Measurements from ENCODE around the gene BAG3.

The BAG3 gene

DNA sequence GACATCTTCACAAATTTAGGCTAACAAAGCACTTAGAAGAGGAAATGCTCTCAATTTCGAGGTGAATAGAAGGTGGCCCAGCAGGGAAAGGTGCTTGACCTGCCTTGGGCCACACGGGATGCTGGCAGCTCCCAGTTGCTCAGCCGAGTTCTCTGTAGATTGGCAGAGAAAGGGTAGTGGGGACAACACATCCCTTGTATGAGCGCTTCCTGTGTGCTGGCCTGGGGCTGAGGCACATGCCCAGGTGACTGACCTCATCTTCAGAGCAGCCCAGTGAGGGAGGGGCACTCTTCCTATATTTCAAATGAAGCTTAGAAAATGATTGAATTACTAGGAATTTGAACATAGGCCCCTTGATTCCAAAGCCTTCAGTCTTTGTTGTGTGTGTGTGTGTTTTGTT lies 20.2 kb downstream of the BAG3 start:
- no peak for TF ChIP-seq SIN3A (IDR thresholded peaks at IDR 0.05; ENCODE audit: borderline replicate concordance, insufficient read depth, low read length)
- TF ChIP-seq TAF1 (IDR thresholded peaks at IDR 0.05; ENCODE audit: borderline replicate concordance, insufficient read depth, low read length), result no peak
- TF ChIP-seq FOXP2 (optimal IDR thresholded peaks at IDR 0.05; ENCODE audit: borderline replicate concordance, extremely low read depth, extremely low read length, insufficient read depth), result no peak
- TF ChIP-seq POLR2AphosphoS5 (IDR thresholded peaks at IDR 0.05; ENCODE audit: low read depth, low read length), result no peak
- no peak for TF ChIP-seq REST (IDR thresholded peaks at IDR 0.05; ENCODE audit: insufficient read depth in 1 of 2, low read depth in 2 of 2, low read length in 2 of 2)

GRCh38 chr10:119672291-119672690 lies 21.1 kb downstream of the BAG3 start:
- TF ChIP-seq FOXP2 (optimal IDR thresholded peaks at IDR 0.05; ENCODE audit: borderline replicate concordance, extremely low read depth, extremely low read length, insufficient read depth) (no peak), SIN3A (IDR thresholded peaks at IDR 0.05; ENCODE audit: borderline replicate concordance, insufficient read depth, low read length) (no peak), REST (IDR thresholded peaks at IDR 0.05; ENCODE audit: insufficient read depth in 1 of 2, low read depth in 2 of 2, low read length in 2 of 2) (no peak), TAF1 (IDR thresholded peaks at IDR 0.05; ENCODE audit: borderline replicate concordance, insufficient read depth, low read length) (no peak), POLR2AphosphoS5 (IDR thresholded peaks at IDR 0.05; ENCODE audit: low read depth, low read length) (no peak)

DNA sequence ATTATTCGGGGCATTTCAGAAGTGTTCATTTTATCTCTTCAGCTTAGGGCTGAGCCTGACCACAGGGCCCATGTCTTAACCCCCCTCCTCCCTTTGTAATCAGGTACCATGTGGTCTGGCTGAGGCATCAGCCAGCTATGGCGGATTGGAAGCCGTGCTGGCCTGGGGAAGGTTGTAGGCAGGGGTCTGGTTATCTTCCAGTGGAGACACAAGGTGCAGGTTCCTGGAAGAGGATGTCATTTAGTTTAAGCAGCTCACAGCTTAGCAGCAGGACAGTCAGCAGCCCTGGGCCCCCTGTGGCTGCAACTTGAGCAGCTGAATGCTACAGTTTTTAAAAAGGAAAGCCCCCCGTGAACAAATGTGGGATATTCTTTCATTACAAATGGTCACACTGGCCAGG lies 22.1 kb downstream of the BAG3 start:
- TF ChIP-seq SIN3A (IDR thresholded peaks at IDR 0.05; ENCODE audit: borderline replicate concordance, insufficient read depth, low read length), result no peak
- TF ChIP-seq REST (IDR thresholded peaks at IDR 0.05; ENCODE audit: insufficient read depth in 1 of 2, low read depth in 2 of 2, low read length in 2 of 2), result no peak
- no peak for TF ChIP-seq TAF1 (IDR thresholded peaks at IDR 0.05; ENCODE audit: borderline replicate concordance, insufficient read depth, low read length)
- TF ChIP-seq POLR2AphosphoS5 (IDR thresholded peaks at IDR 0.05; ENCODE audit: low read depth, low read length), result no peak
- no peak for TF ChIP-seq FOXP2 (optimal IDR thresholded peaks at IDR 0.05; ENCODE audit: borderline replicate concordance, extremely low read depth, extremely low read length, insufficient read depth)

- TF ChIP-seq FOXP2 (optimal IDR thresholded peaks at IDR 0.05; ENCODE audit: borderline replicate concordance, extremely low read depth, extremely low read length, insufficient read depth), result no peak
- TF ChIP-seq POLR2AphosphoS5 (IDR thresholded peaks at IDR 0.05; ENCODE audit: low read depth, low read length), result no peak
- TF ChIP-seq TAF1 (IDR thresholded peaks at IDR 0.05; ENCODE audit: borderline replicate concordance, insufficient read depth, low read length), result no peak
- no peak for TF ChIP-seq REST (IDR thresholded peaks at IDR 0.05; ENCODE audit: insufficient read depth in 1 of 2, low read depth in 2 of 2, low read length in 2 of 2)
- TF ChIP-seq SIN3A (IDR thresholded peaks at IDR 0.05; ENCODE audit: borderline replicate concordance, insufficient read depth, low read length), result no peak
Measured at GRCh38 chr10:119675483-119676170, 24.4 kb downstream of the BAG3 start.
